ENCODE data around the gene BCAS3.

DNA sequence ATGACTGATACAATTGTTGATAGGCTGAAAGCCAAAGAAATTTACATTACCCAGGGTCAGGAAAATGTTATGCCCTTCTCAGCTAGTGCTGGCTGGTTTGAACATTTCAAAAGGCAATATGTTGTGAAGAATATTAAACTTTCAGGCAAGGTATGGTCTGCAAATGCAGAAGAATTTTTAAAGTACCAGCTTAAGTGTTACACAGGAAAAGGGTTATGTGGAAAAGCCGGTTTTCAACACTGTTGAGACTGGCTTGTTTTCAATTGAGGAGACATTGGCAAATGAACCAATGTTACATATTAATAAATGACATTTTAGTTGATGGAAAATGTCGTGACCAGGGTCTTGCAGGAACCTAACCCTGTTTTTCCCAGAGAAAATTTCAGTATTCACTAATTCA, 506.1 kb downstream of the BCAS3 start:
- TF ChIP-seq TAF1 (IDR thresholded peaks at IDR 0.05; ENCODE audit: low read depth, low read length) (no peak), POLR2AphosphoS5 (IDR thresholded peaks at IDR 0.05; ENCODE audit: low read depth, low read length) (no peak), PAX5 (IDR thresholded peaks at IDR 0.05; ENCODE audit: insufficient read depth, low read length, severe bottlenecking) (no peak), POLR2A (IDR thresholded peaks at IDR 0.05; ENCODE audit: low read depth, low read length) (no peak)
